ENCODE data around the gene OPALIN.
A peak's percentile ranks its signal among the peaks of the same experiment; 100 is the strongest.

The OPALIN gene

GRCh38 chr10:96371356-96371755 lies 12.6 kb upstream of the OPALIN start:
- DNase-seq: no peak

GRCh38 chr10:96370584-96371157 lies 11.9 kb upstream of the OPALIN start:
- peak; percentile 51 for DNase-seq

- no peak for DNase-seq
These were observed 11.2 kb upstream of the OPALIN start for GRCh38 chr10:96369890-96370583.

- no peak for DNase-seq
These were observed 10.2 kb upstream of the OPALIN start for GRCh38 chr10:96368971-96369370.

- no peak for DNase-seq
These were observed 8.7 kb upstream of the OPALIN start for GRCh38 chr10:96367470-96367869.

- DNase-seq: no peak
These were observed 7.7 kb upstream of the OPALIN start for GRCh38 chr10:96366508-96366907.

- DNase-seq: no peak
These were observed 6.8 kb upstream of the OPALIN start for GRCh38 chr10:96365571-96365970.

GRCh38 chr10:96360766-96361165 lies 2.0 kb upstream of the OPALIN start:
- DNase-seq: no peak

GRCh38 chr10:96360331-96360730 lies 1.5 kb upstream of the OPALIN start:
- no peak for DNase-seq

- DNase-seq: no peak
These were observed 814 bp upstream of the OPALIN start for GRCh38 chr10:96359616-96360015.

- DNase-seq: no peak
These were observed 1.7 kb downstream of the OPALIN start for GRCh38 chr10:96357038-96357620.

GRCh38 chr10:96352582-96352981 lies 6.2 kb downstream of the OPALIN start:
- no peak for DNase-seq

- DNase-seq: no peak
These were observed 6.8 kb downstream of the OPALIN start for GRCh38 chr10:96352027-96352426.

GRCh38 chr10:96346295-96346694 lies 12.5 kb downstream of the OPALIN start:
- DNase-seq: no peak

GRCh38 chr10:96345222-96345621 lies 13.6 kb downstream of the OPALIN start:
- no peak for DNase-seq

GRCh38 chr10:96344178-96344577 lies 14.6 kb downstream of the OPALIN start:
- no peak for DNase-seq

GRCh38 chr10:96342402-96342801 lies 16.4 kb downstream of the OPALIN start:
- no peak for DNase-seq

GRCh38 chr10:96341219-96342182 lies 17.3 kb downstream of the OPALIN start:
- no peak for DNase-seq

- peak; percentile 54 for DNase-seq
These were observed 18.6 kb downstream of the OPALIN start for GRCh38 chr10:96339956-96340904.

- DNase-seq: no peak
These were observed 19.4 kb downstream of the OPALIN start for GRCh38 chr10:96339383-96339782.

- no peak for DNase-seq
These were observed 20.4 kb downstream of the OPALIN start for GRCh38 chr10:96338279-96338925.

GRCh38 chr10:96337106-96337505 lies 21.7 kb downstream of the OPALIN start:
- DNase-seq: no peak

Data from right hindlimb (tissue), 1 donor.